K562 (cell line): Measurements from ENCODE around the gene KIF19. TPM values are rescaled to one million over a fixed set of nuclear protein-coding genes. Genes with fewer than 3 reads are reported as not detected.

Experiments
- PRPF4 ChIP-seq: fragments of 200-400 bp; formaldehyde crosslinking; IDR thresholded peaks from one replicate; pipeline ENCODE4 v1.6.1; 2017; ENCODE audit warnings: low read length, low read depth, mild to moderate bottlenecking; ENCODE audit not compliant: insufficient read depth, poor library complexity, severe bottlenecking
- ZBTB40 ChIP-seq, 2 experiments: fragments of 450-650 bp in 1 of 2; sonication (generic) in 1 of 2; formaldehyde crosslinking in 1 of 2; IDR thresholded peaks; 2 replicates each; pipeline versions ENCODE4 v1.7.1 to v1.9.0; 2016 to 2022; ENCODE audit warnings: inconsistent platforms in 1 of 2, mild to moderate bottlenecking in 1 of 2, missing genetic modification reagents in 1 of 2
- ZNF561 ChIP-seq: fragments of 450-650 bp; formaldehyde crosslinking; conservative IDR thresholded peaks from 2 replicates; pipeline ENCODE4 v1.4.0; 2020; ENCODE audit warnings: mild to moderate bottlenecking, moderate library complexity
- ZSCAN32 ChIP-seq: fragments of 450-650 bp; formaldehyde crosslinking; IDR thresholded peaks from 2 replicates; pipeline ENCODE4 v1.4.0; 2020; ENCODE audit warnings: mild to moderate bottlenecking, moderate library complexity
- polyA plus RNA-seq, 8 experiments: library from polyadenylated mRNA; depleted of rRNA in 4 of 8; stranded (reverse) in 5 of 8; unstranded in 3 of 8; fragments of >200 nt; fragmentation: Nextera tagmentation in 2 of 8; fragmentation: Illumina TruSeq in 1 of 8; extraction: Ambion mirVana in 2 of 8; extraction: Trizol in 1 of 8; gene quantifications; 2 replicates each; pipeline versions ENCODE4 v1.2.1 to v1.2.3, GENCODE V29; 2011 to 2014; ENCODE audit warnings: inconsistent platforms in 1 of 8, missing spikeins in 1 of 8
- total RNA-seq, 7 experiments: library from RNA; depleted of rRNA in 6 of 7; stranded (reverse); fragments of >200 nt in 6 of 7; fragmentation: Illumina TruSeq in 2 of 7; extraction: Trizol in 2 of 7; gene quantifications; 2 replicates each; pipeline versions ENCODE4 v1.2.1 to v1.2.3, GENCODE V29; 2011 to 2021; ENCODE audit warnings: low replicate concordance in 1 of 7

The KIF19 gene
- total and polyA plus RNA-seq, 9 of the 15 experiments (the other 6 are each of a cell fraction or from before 2014, with no cell fraction given), result 0.10 TPM; not detected in 8

- TF ChIP-seq ZBTB40 (IDR thresholded peaks at IDR 0.05), result no peak
- TF ChIP-seq ZBTB40 (CRISPR knock-in tag; IDR thresholded peaks at IDR 0.05), result no peak
- TF ChIP-seq ZSCAN32 (CRISPR knock-in tag), result no peak
- no peak for TF ChIP-seq ZNF561 (CRISPR knock-in tag)
- no peak for TF ChIP-seq PRPF4
Observed at GRCh38 chr17:74355065-74355464, 29.0 kb downstream of the KIF19 start (continued).
